ENCODE measurements around the gene KIRREL3.

Gene KIRREL3

DNA sequence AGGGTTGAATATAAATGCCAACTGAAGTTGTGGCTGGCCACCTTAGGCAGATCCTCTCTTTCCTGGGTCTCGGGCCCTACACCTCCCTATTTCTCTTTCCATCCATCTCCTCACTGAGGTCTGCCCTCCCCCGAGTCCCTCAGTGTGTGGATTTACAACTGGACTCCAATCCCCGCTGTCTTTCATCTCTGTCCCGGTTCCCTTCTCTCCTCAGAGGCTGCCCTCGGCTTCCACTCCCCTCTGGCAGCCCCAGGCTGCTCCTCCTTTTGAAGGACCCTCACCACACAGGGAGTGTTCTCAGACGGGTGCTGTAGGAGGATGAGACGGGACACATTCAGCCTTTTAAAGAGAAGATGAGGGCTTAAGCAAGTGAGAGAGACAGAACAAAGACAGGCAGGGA, 478.0 kb downstream of the KIRREL3 start:
- DNase-seq: no peak

DNA sequence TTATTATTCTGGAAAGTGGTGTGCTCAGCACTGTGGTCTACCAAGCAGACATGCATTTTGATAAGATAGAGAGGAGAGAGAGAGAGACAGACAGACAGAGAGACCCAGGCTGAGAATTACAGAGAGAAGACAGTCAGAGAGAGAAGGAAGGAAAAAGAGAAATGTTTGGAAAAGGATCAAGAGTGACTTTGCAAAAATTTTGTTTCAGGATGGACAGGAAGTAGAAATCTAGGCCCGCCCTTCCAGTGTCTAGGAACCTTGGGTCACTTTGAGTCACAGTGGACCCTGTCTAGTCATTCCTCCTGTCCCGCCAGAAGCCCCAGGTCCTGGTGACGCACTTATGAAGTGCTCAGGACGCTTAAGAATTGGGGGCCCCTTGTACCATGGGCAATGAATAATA, 478.4 kb downstream of the KIRREL3 start:
- DNase-seq: no peak

DNA sequence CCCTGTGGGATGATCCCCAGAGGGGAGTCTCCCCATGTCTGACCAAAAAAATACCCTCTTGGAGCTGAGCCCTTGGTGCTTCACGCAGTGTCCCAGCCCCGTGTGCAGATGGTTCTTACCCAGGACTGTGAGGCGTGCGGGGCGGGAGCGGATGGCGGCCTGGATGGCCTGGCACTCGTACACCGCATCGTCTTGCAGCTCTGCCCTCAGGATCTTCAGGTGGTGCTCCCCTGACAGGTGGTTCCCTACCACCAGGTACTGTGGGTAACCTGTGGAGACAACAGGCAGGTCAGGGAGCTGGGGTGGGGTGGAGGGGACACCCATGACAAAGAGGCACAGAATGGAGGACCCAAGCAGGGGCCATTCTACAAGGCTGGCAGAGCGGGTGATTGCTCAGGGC, 479.4 kb downstream of the KIRREL3 start:
- DNase-seq: no peak

DNA sequence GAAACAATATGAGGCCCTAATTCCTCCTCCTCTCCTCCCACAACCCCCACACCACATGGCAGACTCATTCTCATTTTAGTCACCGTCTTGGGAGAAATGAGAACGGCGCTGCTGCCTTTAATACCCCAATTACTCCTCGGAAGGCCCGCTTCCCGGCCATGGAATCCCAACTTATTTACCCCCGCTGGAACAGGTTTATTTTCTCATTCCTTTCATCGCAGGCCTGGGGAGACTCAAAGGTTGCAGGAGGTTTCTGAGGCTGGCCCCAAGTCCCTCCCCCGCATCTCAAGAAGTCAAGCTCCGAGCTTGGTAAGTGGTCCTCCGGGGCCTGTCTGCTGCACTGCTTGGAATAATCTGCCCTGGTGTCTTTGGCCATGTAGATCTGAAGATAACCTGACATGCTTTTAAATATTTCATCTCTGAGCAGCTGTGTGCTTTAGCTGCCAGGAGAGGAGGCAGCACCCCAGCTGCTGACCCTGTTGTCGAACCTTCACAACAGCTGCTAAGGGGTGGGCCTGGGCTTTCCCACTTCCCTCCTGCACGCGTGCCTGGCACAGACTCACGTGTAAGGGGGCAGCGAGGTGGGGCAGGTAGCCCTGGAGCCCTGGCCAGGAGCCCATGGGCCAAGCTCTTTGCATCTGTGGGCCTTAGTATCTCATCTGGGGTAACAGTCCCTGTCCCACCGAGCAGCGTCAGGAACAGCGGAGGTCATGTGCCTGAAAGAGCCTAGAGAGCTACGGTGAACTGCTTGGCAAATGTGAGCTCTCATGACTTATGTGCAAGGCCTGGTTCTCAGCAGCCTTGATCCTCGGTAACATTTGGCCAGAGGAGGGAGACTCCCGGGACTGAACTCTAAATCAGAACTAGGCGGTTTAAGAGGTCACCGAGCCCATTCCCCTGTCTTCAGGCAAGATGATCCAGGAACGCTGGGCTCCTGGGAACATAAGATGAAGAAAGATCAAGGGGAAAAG, 480.5 kb downstream of the KIRREL3 start:
- DNase-seq: no peak

DNA sequence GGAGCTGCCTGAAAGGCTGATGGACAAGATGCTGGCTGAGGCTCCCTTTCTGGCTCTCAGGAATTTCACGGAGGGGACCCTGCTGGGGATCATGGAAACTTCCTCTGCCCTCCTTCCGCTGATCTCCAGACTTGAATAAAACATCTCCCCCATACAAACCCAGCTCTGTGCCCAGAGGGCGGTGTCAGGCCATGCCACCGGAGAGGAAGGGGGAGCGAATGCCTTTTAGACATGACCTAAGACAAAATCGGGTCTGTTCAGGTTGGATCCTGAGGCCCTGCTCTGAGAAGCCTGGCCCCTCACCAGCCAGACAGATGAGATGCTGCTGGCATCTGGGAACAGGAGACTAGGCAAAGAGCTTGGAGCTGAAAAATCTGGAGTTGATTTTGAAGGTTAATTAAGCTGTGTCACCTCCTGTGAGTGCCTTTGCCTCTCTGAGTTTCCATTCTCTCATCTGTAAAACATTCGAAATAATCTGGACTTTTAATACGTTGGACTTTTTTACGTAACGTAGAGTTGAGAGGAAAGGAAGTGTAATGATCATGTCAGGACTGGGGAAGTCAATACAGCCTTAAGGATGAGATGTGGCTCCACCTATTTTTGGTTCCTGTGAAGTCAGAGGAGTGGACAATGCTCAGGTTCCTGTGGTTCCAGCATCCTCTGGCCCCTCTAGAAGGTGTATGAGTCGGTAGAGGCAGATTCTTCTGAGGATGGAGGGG, 481.4 kb downstream of the KIRREL3 start:
- DNase-seq: no peak

DNA sequence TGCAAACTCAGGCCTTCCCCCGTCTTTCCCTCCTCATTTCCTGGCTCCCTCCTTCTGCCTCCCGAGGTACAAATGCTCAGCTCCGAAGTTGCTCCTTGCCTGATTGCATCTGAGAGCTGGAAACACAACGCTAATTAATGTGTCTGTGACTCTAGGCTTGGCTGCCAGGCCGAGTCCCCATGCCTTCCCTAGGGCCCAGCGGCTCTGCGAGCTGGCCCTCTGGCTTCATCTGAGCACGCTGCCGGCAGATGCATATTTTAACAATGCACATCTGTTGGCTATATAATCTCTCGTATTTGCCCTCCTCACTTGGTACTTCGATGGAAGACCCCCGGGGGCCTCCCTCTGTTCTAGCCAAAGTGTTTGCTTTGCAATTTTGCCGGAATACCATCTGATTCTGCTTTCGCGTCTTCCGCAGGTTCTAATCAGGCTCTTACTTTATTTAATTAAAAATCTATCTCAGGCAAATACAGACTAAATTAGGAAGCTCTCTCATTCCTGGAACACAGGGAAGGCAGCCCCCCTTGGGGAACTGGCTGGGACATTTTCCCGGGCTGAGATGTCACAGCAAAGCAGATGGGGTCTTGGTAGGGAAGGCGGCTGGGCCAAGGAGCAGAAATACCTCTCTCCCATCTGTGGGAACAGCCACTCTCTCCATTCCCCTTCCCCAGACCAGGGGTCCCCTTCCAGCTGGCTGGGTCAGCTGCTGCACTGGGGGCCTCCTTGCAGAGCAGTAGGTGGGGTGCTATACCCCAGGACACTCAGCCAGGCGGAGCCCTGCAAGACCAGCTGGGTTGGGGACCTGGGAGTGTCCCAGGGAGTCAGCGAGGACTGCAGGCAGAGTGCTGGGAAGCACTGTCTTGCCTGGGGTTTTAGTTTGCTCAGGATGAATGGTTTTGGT, 482.2 kb downstream of the KIRREL3 start:
- DNase-seq: no peak

DNA sequence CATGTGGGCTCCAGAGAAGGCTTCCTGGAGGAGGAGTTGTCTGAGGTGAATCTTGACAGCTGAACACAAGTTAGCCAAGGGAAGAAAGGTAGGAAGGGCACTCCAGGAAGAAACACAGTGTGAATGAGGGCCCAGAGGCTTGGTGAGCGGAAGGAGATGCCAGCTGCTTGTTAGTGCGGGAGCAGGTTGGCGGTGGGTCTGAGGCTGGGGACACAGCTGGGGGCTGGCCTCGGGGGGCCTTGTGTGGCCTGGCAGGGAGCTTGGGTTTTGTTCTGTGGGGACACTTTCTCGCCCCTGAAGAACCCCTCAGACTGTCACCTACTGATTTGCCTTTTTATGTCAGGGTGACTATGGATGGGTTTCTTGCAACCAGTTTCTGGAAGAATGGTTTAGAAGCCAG, 485.1 kb downstream of the KIRREL3 start:
- no peak for DNase-seq

DNA sequence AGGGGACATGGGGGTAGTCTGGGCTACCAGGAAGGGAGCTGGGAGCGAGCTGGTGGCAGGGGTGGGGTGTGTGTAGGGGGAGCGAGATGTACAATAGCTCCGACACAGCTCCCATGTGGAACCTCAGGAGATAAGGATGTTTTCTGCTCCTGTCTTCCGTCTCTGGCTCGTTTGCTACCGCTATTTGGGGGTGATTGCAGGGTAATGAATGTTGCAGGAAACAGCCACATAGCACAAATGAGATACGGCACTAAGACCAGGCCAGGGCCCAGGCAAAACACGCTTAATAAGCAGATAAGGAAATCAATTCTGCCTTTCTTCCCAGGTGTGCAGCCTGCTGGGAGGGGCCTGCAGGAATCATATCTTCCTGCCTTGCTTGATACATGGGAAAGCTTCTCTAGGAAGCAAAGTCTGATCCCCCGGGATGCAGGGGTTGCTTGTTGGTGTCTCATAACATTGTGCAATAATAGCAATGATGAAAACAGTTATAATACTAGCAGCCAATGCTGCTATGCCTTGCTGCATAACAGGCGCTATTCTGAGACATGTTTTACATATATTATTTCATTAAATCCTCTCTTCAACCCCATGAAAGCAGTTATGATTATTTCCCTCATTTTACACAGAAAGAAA, 486.4 kb downstream of the KIRREL3 start:
- DNase-seq: no peak

DNA sequence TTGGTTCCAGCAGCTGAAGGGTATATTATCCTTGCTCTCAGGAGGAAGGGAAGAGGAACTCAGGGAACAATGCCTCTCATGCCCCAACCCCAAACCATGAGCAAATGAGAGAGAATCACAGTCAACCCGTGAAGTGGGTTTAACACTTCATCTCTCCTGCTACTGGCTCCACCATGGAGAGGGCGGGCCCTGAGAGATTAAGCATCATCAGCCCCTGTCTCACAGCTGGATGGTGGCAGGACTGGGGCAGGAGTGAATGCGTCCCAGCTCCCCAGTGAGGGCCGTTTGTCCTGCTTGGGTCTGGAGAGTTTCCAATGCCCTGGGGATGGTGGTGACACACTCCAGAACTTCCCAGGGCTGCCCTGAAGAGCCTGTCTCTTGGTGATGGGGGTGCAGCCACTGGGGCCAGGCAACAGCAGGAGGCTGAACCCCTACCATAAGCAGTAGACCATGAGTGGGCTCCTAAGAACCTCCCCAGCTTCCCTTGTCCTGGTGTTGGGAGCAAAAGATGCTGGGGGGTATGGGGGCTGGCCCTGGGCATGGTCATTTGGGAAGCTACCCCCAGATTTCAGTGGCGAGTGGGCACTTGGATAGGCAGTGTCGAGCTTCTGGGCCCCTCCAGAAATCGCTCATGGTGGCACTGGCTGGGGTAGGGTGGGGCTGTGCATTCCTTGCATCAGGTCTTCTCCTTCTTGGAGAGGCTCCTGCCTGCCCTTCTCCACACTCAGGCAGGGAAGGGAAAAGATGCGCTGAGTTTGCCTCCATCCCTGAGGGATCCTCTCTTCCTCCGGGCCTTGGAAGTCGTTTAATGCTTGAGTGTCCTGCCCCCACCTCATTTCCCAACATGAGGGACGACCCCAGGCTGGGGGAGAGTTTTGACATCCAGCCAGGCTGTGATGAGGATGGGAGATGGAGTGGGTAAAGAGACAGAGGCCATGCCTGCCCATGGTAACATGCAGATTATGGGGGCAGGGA, 487.5 kb downstream of the KIRREL3 start:
- no peak for DNase-seq

DNA sequence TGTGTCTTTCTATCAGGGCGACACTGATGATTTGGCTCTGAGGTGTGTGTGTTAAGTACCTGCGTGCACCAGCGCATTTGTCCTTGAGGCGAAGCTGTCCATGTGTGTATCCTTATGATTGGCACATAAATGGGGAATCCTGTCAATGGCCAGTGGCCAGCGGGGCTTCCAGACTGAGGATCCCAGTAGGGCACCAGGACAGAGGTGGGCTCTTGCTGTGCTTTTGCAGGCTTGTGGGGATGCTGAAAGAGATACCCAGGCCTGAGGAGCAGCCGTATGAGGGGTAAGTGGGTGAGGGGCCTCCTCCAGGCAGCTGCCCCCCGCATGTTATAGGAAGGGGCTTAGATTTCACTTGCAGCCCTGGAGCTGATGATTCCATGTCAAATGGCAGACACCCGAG, 488.3 kb downstream of the KIRREL3 start:
- DNase-seq: no peak

DNA sequence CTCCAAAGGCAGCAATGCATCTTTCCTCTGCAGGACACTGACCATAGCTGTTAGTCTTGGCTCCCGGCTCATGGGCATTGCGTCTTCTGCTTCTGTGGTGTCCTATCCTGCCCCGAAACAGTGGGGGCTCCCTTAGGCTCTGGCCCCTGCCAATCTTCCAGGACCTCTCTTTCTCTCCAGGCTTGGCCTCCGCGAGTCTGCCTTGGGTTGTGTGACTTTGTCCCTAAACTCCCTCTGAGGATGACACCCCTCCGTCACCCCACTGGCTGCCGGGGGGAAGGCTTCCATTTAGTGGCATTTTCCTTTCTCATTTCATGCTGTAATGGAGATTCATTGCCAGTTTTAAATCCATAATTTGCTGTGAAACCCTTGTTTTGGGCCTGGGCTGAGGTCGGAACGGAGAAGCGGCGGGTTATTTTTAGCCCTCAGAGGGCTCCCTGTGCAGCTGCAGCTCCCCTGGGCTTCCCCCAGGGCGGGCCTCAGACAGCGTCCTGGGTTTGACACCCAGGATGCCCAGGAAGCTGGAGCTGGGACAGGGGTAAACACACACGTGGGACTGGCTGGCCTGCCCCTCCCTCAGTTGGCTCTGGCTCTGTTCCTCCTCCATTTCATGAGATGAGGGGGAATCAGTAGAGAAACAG, 489.0 kb downstream of the KIRREL3 start:
- DNase-seq: no peak

DNA sequence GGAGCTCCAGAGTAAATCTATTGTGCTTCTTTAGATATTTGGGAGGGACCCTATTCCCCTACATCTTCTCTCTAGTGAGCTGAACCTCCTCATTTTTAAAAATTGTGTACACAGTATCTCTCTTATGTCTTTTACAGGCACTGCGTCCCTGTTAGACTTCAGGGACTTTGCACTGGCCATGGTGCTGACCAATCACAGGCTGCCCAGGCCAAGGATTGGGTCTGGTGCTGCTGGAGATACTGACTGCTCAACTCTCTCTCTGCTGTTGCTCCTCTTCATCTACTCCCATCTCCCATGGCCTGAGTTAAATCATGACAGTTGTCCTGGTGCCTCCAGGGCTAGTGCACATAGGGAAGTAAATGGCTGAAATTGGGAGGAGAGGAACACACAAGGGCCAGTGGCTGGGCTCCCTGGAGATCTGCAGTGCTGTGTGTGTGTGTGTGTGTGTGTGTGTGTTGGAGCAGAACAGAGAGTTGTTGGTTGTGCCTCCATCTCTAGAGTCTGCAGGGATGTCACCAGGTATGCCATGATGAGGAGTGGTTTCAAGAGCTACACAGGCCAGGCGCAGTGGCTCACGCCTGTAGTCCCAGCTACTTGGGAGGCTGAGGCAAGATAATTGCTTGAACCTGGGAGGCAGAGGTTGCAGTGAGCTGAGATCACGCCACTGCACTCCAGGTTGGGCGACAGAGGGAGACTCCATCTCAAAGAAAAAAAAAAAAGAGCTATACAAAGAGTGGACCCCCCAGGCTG, 489.8 kb downstream of the KIRREL3 start:
- no peak for DNase-seq

DNA sequence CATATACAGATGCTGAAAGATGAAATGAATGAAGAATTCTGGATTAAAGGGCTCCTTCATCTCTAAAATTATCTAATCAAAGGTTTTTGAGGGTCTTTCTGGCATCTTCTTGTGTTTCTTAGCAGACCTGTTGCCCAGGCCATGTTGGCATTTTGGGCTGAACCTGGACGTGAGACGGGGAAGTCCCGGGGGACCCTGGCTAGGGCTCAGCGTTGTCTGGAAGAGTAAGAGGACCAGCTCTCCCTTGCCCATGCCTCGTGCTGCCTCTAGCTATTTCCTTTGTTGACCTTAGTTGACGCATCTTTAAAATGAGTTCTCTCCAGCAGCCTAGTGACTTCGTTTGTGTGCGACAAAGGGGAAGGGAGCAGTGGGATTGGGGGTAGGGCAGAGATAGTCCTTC, 492.9 kb downstream of the KIRREL3 start:
- DNase-seq: no peak

DNA sequence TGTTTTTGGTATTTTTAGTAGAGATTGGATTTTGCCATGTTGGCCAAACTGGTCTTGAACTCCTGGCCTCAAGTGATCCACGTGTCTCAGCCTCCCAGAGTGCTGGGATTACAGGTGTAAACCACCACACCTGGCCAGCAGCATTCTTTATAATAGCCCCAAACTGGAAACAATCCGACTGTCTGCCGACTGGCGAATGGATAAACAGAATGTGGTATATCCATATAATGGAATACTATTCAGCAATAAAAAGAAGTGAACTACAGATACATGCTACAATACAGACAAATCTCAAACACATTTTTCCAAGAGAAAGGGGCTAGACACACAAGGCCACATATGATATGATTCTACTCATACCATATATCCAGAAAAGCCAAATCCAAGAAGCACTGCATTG, 493.8 kb downstream of the KIRREL3 start:
- no peak for DNase-seq

DNA sequence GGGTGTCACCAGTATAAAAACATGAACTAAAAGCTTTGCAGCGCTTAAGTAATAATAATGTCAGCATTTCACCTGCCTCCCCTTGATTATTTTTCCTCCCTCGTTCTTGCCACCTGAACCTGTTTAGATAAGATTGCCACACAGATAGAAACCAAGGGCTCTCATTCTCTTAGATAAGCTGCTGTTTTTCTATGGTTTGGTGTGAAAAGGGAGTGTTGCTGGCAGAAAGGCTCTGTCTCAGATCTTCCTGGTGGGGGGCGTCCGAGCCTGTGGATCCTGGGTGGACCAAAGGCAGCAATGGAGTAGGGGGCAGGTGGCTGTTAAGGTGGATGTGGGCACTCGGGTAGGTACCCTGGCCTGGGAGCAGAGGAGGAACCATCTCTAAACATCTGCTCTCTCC, 497.6 kb downstream of the KIRREL3 start:
- DNase-seq: no peak

DNA sequence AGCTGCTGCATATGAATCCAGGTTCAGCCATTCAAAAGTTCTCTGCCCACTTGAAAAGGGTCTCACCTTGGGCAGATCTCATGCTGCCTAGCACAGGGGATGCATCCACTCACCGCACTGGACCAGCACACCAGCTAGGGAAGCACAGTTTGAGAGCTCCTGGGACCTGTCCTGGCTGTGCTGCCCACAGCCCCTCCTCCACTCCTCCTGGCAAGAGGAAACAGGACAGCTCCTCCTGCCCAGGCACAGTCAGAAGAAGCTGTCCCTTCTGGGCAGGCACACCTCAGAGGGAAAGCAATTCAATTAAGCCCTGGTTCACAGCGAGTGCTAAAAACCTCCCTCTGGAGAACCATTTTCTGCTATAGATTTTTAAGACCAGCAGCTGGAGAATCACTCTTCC, 498.4 kb downstream of the KIRREL3 start:
- no peak for DNase-seq

DNA sequence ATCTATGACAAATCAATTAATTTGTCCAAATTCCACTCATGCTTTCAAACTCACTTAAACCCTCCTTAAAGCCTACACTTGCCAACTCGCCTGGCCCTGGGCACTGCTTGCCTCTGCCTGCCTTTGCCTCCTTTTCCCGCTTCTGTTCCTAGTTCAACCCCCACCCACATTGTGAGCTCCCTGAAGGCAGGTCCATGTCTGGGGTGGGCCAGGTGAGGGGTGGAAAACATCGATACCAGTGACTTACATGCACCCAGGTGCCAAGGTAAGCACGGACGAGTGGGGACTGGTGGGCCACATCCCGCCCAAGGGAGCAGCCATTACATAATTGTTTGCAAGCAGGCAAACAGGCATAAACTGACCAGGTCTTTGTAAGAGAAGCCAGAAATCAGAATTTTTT, 498.9 kb downstream of the KIRREL3 start:
- DNase-seq: no peak

DNA sequence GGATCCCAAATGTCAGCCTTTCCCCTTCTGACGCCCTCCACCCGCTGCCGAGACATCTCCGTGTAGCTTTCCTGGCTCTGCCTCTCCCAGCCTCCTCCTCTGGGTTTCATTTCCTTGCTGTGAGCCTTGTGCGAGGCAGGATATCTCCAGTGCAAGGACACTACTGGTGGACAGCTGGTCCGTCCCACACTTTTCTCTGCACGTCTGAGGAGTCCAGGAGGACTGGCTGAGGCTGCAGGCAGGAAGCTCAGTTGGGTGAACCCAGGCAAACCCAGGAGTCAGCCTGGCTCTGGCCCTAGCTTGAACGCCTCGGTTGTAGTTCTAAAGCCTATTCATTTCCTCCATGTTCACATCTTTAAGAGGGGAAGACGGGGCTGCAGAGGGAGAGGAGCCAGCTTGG, 499.6 kb downstream of the KIRREL3 start:
- no peak for DNase-seq

DNA sequence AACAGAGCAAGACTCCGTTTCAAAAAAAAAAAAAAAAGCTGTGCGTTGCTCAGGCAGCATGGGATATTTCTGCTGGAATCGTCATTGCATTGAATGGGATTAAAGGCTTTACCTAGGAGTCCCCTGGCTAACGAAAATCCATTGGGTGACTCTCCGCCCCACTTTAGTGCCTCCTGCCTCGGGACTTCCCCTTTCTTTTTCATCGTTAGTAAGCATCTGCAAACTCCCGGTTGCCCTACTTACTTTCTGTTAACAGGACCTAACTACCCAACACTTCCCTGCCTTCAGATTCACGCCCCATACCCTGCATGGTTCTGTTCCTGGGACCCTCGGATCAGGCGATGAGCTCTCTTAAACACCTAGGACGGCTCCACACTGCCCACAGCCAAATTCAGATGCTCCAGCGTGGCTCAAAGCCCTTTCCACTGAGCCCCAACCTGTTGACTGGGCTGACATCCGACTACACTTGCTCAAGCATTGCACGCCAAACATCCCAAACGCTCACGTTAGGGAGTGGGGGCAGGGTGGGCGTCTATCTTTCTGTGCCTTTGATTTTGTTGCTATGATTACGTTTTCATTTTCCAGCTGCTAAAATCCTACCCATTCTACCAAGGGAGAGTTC, 501.3 kb downstream of the KIRREL3 start:
- no peak for DNase-seq

DNA sequence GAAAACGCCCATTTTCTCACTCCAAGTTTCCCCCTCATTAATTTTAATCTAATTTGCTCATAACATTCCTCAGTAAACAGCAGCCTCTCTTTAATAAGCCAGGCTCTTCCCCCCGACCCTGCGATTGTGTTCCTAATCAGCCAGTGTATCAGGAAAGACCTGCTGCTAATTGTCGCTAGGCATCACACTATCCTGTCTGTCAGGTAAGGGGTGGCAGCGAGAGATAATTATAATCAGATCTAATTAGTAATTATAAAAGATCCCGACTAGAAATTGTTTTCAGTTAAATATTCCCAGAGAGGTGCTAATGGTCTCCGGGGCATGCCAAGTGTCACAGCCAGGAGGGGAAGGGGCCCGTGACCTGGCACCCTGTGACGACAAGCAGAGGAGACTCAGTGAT, 502.3 kb downstream of the KIRREL3 start:
- no peak for DNase-seq

Measured in activated CD4-positive, alpha-beta T cell treated with anti-CD3 and anti-CD28 coated beads, Interleukin-2, amount 50 U/mL, for 16 hours (primary cell).